ENCODE results near the gene ATP10B. TPM values are rescaled to one million over a fixed set of nuclear protein-coding genes. Genes with fewer than 3 reads are reported as not detected.

The ATP10B gene
- total RNA-seq, 4 donors from 2014 or later = 9.0 to 45.9 (median 13.9) TPM

- no peak for DNase-seq (ENCODE audit: low spot score in 2 of 2)
- H3K4me3 ChIP-seq = no peak overlapping the region
- H3K9me3 ChIP-seq = no peaks in the 10 kb centered on the region
- no peaks in the 10 kb centered on the region for H3K36me3 ChIP-seq
- WGBS, 2 donors = 53 to 60% methylated on average over 6 of the region's 6 CpGs
- H3K27me3 ChIP-seq = no peaks in the 10 kb centered on the region
- no peak overlapping the region for H3K27ac ChIP-seq
- H3K4me1 ChIP-seq = no peaks in the 10 kb centered on the region
- TF ChIP-seq POLR2A (IDR thresholded peaks at IDR 0.05) = no peak
- TF ChIP-seq EP300 (IDR thresholded peaks at IDR 0.05) = no peak
- TF ChIP-seq, protein P1, sequence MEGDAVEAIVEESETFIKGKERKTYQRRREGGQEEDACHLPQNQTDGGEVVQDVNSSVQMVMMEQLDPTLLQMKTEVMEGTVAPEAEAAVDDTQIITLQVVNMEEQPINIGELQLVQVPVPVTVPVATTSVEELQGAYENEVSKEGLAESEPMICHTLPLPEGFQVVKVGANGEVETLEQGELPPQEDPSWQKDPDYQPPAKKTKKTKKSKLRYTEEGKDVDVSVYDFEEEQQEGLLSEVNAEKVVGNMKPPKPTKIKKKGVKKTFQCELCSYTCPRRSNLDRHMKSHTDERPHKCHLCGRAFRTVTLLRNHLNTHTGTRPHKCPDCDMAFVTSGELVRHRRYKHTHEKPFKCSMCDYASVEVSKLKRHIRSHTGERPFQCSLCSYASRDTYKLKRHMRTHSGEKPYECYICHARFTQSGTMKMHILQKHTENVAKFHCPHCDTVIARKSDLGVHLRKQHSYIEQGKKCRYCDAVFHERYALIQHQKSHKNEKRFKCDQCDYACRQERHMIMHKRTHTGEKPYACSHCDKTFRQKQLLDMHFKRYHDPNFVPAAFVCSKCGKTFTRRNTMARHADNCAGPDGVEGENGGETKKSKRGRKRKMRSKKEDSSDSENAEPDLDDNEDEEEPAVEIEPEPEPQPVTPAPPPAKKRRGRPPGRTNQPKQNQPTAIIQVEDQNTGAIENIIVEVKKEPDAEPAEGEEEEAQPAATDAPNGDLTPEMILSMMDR (IDR thresholded peaks at IDR 0.05) = no peak
Observed at GRCh38 chr5:160555971-160556631, 295.9 kb downstream of the ATP10B start.

GRCh38 chr5:160555581-160555970, 296.4 kb downstream of the ATP10B start:
- no peak overlapping the region for H3K27ac ChIP-seq
- no peak for TF ChIP-seq POLR2A (IDR thresholded peaks at IDR 0.05)
- TF ChIP-seq, protein P1 (IDR thresholded peaks at IDR 0.05) = no peak
- no peak for TF ChIP-seq EP300 (IDR thresholded peaks at IDR 0.05)
- H3K9me3 ChIP-seq = no peaks in the 10 kb centered on the region
- no peak overlapping the region for H3K4me3 ChIP-seq
- WGBS, 2 donors = 88 to 92% methylated on average over 3 of the region's 3 CpGs
- no peak for DNase-seq (ENCODE audit: low spot score in 2 of 2)
- H3K36me3 ChIP-seq = no peaks in the 10 kb centered on the region
- H3K27me3 ChIP-seq = no peaks in the 10 kb centered on the region
- no peaks in the 10 kb centered on the region for H3K4me1 ChIP-seq

GRCh38 chr5:160550075-160550474, 301.9 kb downstream of the ATP10B start:
- Histone ChIP-seq H3K27ac (no peak overlapping the region), H3K9me3 (no peaks in the 10 kb centered on the region), H3K4me3 (no peak overlapping the region), H3K4me1 (no peaks in the 10 kb centered on the region), H3K36me3 (no peaks in the 10 kb centered on the region), H3K27me3 (no peaks in the 10 kb centered on the region)
- no peak for DNase-seq (ENCODE audit: low spot score in 2 of 2)
- TF ChIP-seq, protein P1 (IDR thresholded peaks at IDR 0.05) = no peak
- TF ChIP-seq POLR2A (IDR thresholded peaks at IDR 0.05) (no peak), EP300 (IDR thresholded peaks at IDR 0.05) (no peak)

GRCh38 chr5:160548949-160549645, 302.9 kb downstream of the ATP10B start:
- H3K27me3 ChIP-seq = no peaks in the 10 kb centered on the region
- no peak for DNase-seq (ENCODE audit: low spot score in 2 of 2)
- H3K4me1 ChIP-seq = no peaks in the 10 kb centered on the region
- H3K4me3 ChIP-seq = no peak overlapping the region
- H3K36me3 ChIP-seq = no peaks in the 10 kb centered on the region
- 57 to 69% methylated on average over 4 of the region's 4 CpGs for WGBS, 2 donors
- TF ChIP-seq POLR2A (IDR thresholded peaks at IDR 0.05) = no peak
- no peak for TF ChIP-seq EP300 (IDR thresholded peaks at IDR 0.05)
- TF ChIP-seq, protein P1 (IDR thresholded peaks at IDR 0.05) = no peak
- H3K9me3 ChIP-seq = no peaks in the 10 kb centered on the region
- no peak overlapping the region for H3K27ac ChIP-seq

DNA sequence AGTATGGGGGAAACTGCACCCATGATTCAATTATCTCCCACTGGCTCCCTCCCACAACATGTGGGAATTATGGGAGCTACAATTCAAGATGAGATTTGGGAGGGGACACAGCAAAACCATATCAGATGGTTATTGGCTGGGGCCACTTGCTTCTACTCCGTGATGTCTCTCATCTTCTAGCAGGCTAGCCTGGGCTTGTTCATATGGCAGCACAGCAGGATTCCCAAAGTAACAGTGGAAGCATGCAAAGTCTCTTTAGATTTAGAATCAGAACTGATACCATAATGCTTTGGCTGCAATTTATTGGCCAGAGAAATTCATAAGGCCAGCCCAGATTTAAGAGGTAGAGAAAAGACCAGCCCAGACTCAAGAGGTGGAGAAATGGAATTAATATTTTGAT, 304.1 kb downstream of the ATP10B start:
- Histone ChIP-seq H3K4me3 (no peak overlapping the region), H3K27ac (no peak overlapping the region), H3K27me3 (no peaks in the 10 kb centered on the region), H3K9me3 (no peaks in the 10 kb centered on the region), H3K36me3 (no peaks in the 10 kb centered on the region), H3K4me1 (no peaks in the 10 kb centered on the region)
- no peak for DNase-seq (ENCODE audit: low spot score in 2 of 2)
- TF ChIP-seq POLR2A (IDR thresholded peaks at IDR 0.05) (no peak), EP300 (IDR thresholded peaks at IDR 0.05) (no peak)
- TF ChIP-seq, protein P1 (IDR thresholded peaks at IDR 0.05) = no peak
- WGBS, 2 donors = 86 to 92% methylated on average over 1 of the region's 1 CpG

Data from tibial nerve (tissue), 4 donors.